GM12864 (cell line): ENCODE results near the gene SEC16A.
A peak's percentile ranks its signal among the peaks of the same experiment; 100 is the strongest.

ENCODE experiments used
- DNase-seq: peaks from one replicate; pipeline ENCODE4 v3.0.0-alpha.2; 2011; ENCODE audit warnings: low read depth
- H3K4me3 ChIP-seq: 2 replicates; pipeline ENCODE4 v1.5.1; 2011; ENCODE audit warnings: mild to moderate bottlenecking, low read depth, low read length, control low read depth
- CTCF ChIP-seq: IDR thresholded peaks from 2 replicates; pipeline ENCODE4 v1.5.1; 2011; ENCODE audit warnings: low read depth, mild to moderate bottlenecking, moderate library complexity, low read length, control low read depth, inconsistent platforms; ENCODE audit errors: missing control alignments

The SEC16A gene

DNA sequence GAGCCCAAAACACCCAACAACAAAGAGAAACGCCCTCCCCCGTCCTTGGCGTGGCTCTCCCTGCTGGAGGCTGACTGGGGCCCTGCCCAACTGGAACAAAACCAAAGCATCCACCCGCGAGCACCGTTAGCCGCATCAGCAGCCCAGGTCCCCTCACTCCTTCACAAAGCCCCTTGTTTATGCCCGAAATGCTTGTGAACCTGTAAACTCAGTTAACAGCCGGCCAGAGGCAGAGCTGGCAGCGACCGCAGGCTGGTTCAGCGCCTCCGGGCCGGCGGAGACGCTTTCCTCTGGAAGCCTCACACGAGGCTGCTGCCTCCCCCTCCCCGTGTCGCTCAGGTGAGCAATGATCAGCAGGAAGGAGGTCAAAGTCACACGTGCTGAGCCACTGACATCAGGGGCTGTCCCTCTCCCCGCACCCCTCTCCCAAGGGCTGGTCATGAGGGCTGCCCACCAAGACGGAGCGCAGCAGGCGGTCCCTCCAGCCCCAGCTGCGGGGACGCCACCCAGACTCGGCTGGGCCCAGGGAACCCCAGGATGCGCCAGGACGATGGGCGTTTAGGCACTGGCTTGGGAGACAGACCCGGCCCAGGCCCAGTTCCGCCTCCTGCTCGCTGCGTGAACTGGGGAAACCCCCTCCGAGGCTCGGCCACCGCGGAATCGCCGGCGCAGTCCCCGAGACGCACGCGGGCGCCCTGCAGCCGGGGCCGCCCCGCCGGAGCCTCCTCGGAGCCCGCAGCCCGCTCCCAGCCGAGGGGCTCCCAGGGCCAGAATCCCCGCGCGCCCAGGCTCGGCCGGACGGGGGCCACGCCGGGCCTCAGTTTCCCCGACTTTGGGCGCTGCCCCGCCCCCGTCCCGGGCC, 83.4 kb downstream of the SEC16A start:
- TF ChIP-seq CTCF: no peak
- peak overlapping the region; percentile 93 for H3K4me3 ChIP-seq
- no peak for DNase-seq

GRCh38 chr9:136398286-136398685, 84.6 kb downstream of the SEC16A start:
- peak overlapping the region; percentile 93; the same call in 1 of the 2 replicates for H3K4me3 ChIP-seq
- no peak for DNase-seq
- no peak for TF ChIP-seq CTCF

- no peak for TF ChIP-seq CTCF
- no peak overlapping the region for H3K4me3 ChIP-seq
- no peak for DNase-seq
These were observed 85.2 kb downstream of the SEC16A start for GRCh38 chr9:136397643-136398042.

DNA sequence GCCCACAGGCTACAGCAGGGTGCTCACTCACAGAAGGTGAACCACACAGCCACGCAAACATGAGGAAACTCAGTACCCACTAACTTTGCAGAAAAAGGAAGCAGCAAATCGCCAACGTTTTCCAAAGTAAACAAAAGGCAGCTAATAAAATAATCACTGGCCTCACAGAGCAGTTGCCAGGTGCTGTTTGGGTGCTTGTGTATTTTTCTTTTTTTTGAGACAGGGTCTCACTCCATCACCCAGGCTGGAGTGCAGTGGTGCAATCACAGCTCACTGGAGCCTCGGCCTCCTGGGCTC, 86.7 kb downstream of the SEC16A start:
- no peak for TF ChIP-seq CTCF

DNA sequence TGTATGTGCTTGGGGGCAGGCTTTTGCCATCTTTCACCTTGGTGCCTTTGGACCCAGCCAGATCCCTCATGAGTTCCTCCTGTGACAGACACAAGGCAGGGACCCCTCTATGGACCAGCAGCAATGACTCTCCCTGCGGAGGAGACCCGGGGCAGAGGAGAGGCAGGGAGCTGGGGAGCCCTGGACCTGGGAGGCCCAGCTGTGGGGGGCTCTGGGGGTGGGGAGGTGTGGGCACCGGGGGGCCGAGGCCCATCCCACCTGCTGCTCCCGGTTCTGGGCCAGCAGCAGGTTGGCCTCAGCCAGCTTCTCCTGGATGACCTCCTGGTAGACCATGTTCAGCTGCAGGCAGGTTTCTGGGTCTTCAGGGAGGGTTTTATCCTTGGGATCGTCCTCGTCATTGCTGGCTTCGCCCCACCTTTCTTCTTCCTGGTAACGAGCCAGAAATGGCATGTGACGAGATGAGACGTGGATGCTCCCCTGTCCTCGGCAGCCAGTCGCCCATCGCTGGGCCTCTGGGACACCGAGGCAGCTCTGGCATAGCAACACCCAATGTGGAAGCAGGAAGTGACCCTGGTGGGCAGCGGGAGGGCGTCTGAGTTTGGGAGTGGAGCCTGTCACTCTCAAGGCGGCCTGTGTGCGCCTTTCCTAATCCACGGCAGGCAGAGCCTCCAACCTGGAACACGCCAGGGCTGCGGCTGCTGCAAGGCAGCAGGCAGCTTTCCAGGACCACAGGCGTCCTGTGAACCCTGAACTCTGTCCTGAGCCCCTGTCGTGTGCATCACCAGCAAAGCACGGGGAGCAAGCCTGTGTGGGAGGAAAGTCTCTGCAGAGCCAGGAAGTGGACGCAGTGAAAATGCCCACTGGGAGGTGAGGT, 87.3 kb downstream of the SEC16A start:
- no peak overlapping the region for H3K4me3 ChIP-seq
- TF ChIP-seq CTCF: no peak
- DNase-seq: no peak

More for the DNA sequence above, 86.7 kb downstream of the SEC16A start:
- no peak for DNase-seq
- H3K4me3 ChIP-seq: no peak overlapping the region

GRCh38 chr9:136395020-136395340, 87.9 kb downstream of the SEC16A start:
- no peak for DNase-seq
- no peak overlapping the region for H3K4me3 ChIP-seq
- no peak for TF ChIP-seq CTCF
